Thyroid gland (tissue), 4 donors: Measurements from ENCODE around the gene IMMT. TPM values are rescaled to one million over a fixed set of nuclear protein-coding genes. Genes with fewer than 3 reads are reported as not detected.

Experiments used
- DNase-seq, 2 donors: peaks; one replicate each; pipeline ENCODE4 v3.0.0-alpha.2; 2019
- H3K27ac ChIP-seq, 3 donors: fragments of 200-600 bp; sonication (generic); 1 replicate in 2 of 3; 2 replicates in 1 of 3; pipeline ENCODE4 v1.5.1; 2016 to 2019; ENCODE audit warnings: mild to moderate bottlenecking in 1 of 3, moderate library complexity in 1 of 3
- H3K27me3 ChIP-seq: fragments of 200-600 bp; sonication (generic); one replicate; pipeline ENCODE4 v1.5.1; 2019
- H3K36me3 ChIP-seq, 2 donors: fragments of 200-600 bp; sonication (generic); one replicate each; pipeline ENCODE4 v1.5.1; 2016 to 2019
- H3K4me1 ChIP-seq, 2 donors: fragments of 200-600 bp; sonication (generic); one replicate each; pipeline ENCODE4 v1.5.1; 2017 to 2019
- H3K4me3 ChIP-seq, 3 donors: fragments of 200-600 bp; sonication (generic); replicated peaks in 1 of 3; 1 replicate in 2 of 3; 2 replicates in 1 of 3; pipeline ENCODE4 v1.5.1; 2016; ENCODE audit warnings: mild to moderate bottlenecking in 1 of 3
- H3K9me3 ChIP-seq: fragments of 200-600 bp; sonication (generic); one replicate; pipeline ENCODE4 v1.5.1; 2017
- POLR2A ChIP-seq, 2 donors: fragments of 450-650 bp; IDR thresholded peaks; one replicate each; pipeline ENCODE4 v1.6.1; 2017; ENCODE audit warnings: antibody characterized with exemption in 2 of 2, mild to moderate bottlenecking in 2 of 2, moderate library complexity in 1 of 2
- WGBS, 2 donors: methylation state at CpG; one replicate each; pipeline ENCODE4 v1.1.5; 2017; 5-methylcytosine and 5-hydroxymethylcytosine counted together
- intact Hi-C: fragments of 100-400 bp; cut with DNase I; formaldehyde crosslinking; loops from one replicate; pipeline ENCODE4 v1.15.1; 2023
- microRNA-seq: library from miRNA; unstranded; fragments of <30 nt; microRNA quantifications from one replicate; pipeline ENCODE4, GENCODE V29; 2016
- small RNA-seq: library from RNA; depleted of rRNA; stranded (forward); fragments of <200 nt; gene quantifications from one replicate; pipeline ENCODE3, GENCODE V24; 2016
- total RNA-seq, 4 donors: library from RNA; depleted of rRNA; stranded (reverse); fragments of >200 nt; gene quantifications; one replicate each; pipeline ENCODE4 v1.2.3, GENCODE V29; 2016
- TF ChIP-seq, protein P1 (sequence below), 6 experiments: fragments of 200-600 bp in 3 of 6; fragments of 450-650 bp in 3 of 6; sonication (generic) in 3 of 6; IDR thresholded peaks; one replicate each; pipeline ENCODE4 v1.5.1; 2016 to 2019; ENCODE audit warnings: antibody characterized with exemption in 6 of 6, mild to moderate bottlenecking in 2 of 6, inconsistent platforms in 1 of 6, moderate library complexity in 1 of 6

The IMMT gene
- total RNA-seq, 4 donors from 2014 or later, result 54.0 to 88.2 (median 67.1) TPM

DNA sequence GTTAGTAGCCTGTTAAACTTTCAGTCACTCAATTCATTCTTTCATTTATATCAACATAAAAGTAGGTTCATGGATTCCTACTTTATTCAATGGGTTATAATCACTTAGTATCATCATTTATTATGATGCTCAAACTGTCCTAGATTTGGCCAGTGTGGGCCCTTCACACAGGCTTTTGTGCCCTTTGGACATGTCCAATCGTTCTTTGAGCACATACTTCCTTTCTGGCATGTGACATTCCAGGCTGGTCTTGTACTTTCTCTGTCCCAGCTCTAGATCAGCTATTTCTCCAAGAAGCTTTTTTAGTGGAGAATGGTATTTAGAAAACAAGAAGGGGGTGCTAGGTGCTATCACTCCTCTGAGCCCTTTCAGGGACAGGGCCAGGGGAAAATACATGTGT, 101.0 kb downstream of the IMMT start:
- Histone ChIP-seq H3K27me3 (no peaks in the 10 kb centered on the region), H3K9me3 (no peaks in the 10 kb centered on the region), H3K4me1 (no peaks in the 10 kb centered on the region), H3K36me3 (peaks cover 10 to 25% of the 10 kb centered on the region in 2 donors), H3K27ac (no peak overlapping the region), H3K4me3 (no peak overlapping the region)
- 71 to 80% methylated on average over 1 of the region's 1 CpG for WGBS, 2 donors
- DNase-seq, result no peak
- no peak for TF ChIP-seq POLR2A (IDR thresholded peaks at IDR 0.05)
- TF ChIP-seq, protein P1, sequence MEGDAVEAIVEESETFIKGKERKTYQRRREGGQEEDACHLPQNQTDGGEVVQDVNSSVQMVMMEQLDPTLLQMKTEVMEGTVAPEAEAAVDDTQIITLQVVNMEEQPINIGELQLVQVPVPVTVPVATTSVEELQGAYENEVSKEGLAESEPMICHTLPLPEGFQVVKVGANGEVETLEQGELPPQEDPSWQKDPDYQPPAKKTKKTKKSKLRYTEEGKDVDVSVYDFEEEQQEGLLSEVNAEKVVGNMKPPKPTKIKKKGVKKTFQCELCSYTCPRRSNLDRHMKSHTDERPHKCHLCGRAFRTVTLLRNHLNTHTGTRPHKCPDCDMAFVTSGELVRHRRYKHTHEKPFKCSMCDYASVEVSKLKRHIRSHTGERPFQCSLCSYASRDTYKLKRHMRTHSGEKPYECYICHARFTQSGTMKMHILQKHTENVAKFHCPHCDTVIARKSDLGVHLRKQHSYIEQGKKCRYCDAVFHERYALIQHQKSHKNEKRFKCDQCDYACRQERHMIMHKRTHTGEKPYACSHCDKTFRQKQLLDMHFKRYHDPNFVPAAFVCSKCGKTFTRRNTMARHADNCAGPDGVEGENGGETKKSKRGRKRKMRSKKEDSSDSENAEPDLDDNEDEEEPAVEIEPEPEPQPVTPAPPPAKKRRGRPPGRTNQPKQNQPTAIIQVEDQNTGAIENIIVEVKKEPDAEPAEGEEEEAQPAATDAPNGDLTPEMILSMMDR (IDR thresholded peaks at IDR 0.05), result no peak
- intact Hi-C loops, result loop anchor here (10.0 kb wide), 1 partner anchor 459 kb away; no protein-coding TSS in a partner anchor

Small RNA genes within 50 kb of the gene (microRNA-seq; reads per million reads assigned to microRNA genes)
- not detected for gene MIR4779

Small RNA genes within 50 kb of the gene (small RNA-seq; reads per million reads assigned to genes)
- gene MIR4779 (not detected), gene RF00019 (not detected), gene SNORD94 (16,538 reads per million, percentile 100 among the genes with 10 or more reads in this experiment)

Other genes with a start within 250 kb of the IMMT start
- gene POLR1A, start 89.6 kb downstream of the IMMT start, total RNA-seq, result 10 to 100 TPM; 13.5 to 32.6 (median 24.1) TPM
- gene PTCD3, start 89.2 kb downstream of the IMMT start, total RNA-seq, result 100 to 1,000 TPM in 3 of 4 donors, 10 to 100 TPM in 1; 91.4 to 522 (median 160) TPM
- gene MRPL35, start 4.0 kb upstream of the IMMT start, total RNA-seq, result 10 to 100 TPM; 18.3 to 46.9 (median 26.3) TPM
- gene REEP1, start 142.2 kb upstream of the IMMT start, total RNA-seq, result 1 to 10 TPM; 2.5 to 7.1 (median 5.5) TPM
- 10 to 100 TPM; 39.5 to 60.9 (median 51.1) TPM for gene KDM3A, start 245.9 kb upstream of the IMMT start, total RNA-seq